Mesenteric fat pad (tissue), 1 donor: Measurements from ENCODE around the gene CAV1. TPM values are rescaled to one million over a fixed set of nuclear protein-coding genes. Genes with fewer than 3 reads are reported as not detected.

ENCODE experiments used
- DNase-seq: peaks from one replicate; pipeline ENCODE4 v3.0.0-alpha.2; 2020; ENCODE audit warnings: low spot score
- total RNA-seq: library from RNA; stranded (reverse); fragmentation: NEBNext Ultra II Directional; extraction: Animal tissue kit (Norgen Biotek cat#: 25700); gene quantifications from one replicate; pipeline ENCODE4 v1.2.1, GENCODE V29; 2021
- donor health status: DM: yes; HTN: yes; CAD: no.

CAV1 gene
- total RNA-seq, 1 donor from 2014 or later = 473 TPM

GRCh38 chr7:116502201-116503096, 22.4 kb upstream of the CAV1 start:
- no peak for DNase-seq

GRCh38 chr7:116503835-116504234, 21.0 kb upstream of the CAV1 start:
- DNase-seq = no peak

- DNase-seq = no peak
These were observed 19.6 kb upstream of the CAV1 start for GRCh38 chr7:116505278-116505677.

- no peak for DNase-seq
These were observed 19.0 kb upstream of the CAV1 start for GRCh38 chr7:116505823-116506222.

- no peak for DNase-seq
These were observed 14.8 kb upstream of the CAV1 start for GRCh38 chr7:116509982-116510579.

GRCh38 chr7:116510795-116511194, 14.0 kb upstream of the CAV1 start:
- DNase-seq = no peak

- no peak for DNase-seq
These were observed 13.0 kb upstream of the CAV1 start for GRCh38 chr7:116511552-116512519.

- no peak for DNase-seq
These were observed 12.2 kb upstream of the CAV1 start for GRCh38 chr7:116512520-116513188.

GRCh38 chr7:116515584-116515983, 9.3 kb upstream of the CAV1 start:
- no peak for DNase-seq

GRCh38 chr7:116516324-116516723, 8.5 kb upstream of the CAV1 start:
- DNase-seq = no peak

- no peak for DNase-seq
These were observed 7.2 kb upstream of the CAV1 start for GRCh38 chr7:116517626-116518025.

GRCh38 chr7:116518961-116519360, 5.9 kb upstream of the CAV1 start:
- DNase-seq = no peak

GRCh38 chr7:116521046-116521664, 3.7 kb upstream of the CAV1 start:
- DNase-seq = no peak

- no peak for DNase-seq
These were observed 2.6 kb upstream of the CAV1 start for GRCh38 chr7:116522247-116522646.

- DNase-seq = no peak
These were observed 621 bp upstream of the CAV1 start for GRCh38 chr7:116524221-116524608.

- peak; percentile 90 for DNase-seq
These were observed 569 bp downstream of the CAV1 start for GRCh38 chr7:116525298-116525912.

- peak; percentile 94 for DNase-seq
These were observed 1.4 kb downstream of the CAV1 start for GRCh38 chr7:116525913-116526861.

- no peak for DNase-seq
These were observed 2.1 kb downstream of the CAV1 start for GRCh38 chr7:116526897-116527296.

GRCh38 chr7:116527521-116527920, 2.7 kb downstream of the CAV1 start:
- no peak for DNase-seq
